ENCODE results near the gene NCOA6. TPM values are rescaled to one million over a fixed set of nuclear protein-coding genes. Genes with fewer than 3 reads are reported as not detected.

Gene NCOA6
- polyA plus RNA-seq, 4 donors = 46.6 to 57.2 (median 50.4) TPM

DNA sequence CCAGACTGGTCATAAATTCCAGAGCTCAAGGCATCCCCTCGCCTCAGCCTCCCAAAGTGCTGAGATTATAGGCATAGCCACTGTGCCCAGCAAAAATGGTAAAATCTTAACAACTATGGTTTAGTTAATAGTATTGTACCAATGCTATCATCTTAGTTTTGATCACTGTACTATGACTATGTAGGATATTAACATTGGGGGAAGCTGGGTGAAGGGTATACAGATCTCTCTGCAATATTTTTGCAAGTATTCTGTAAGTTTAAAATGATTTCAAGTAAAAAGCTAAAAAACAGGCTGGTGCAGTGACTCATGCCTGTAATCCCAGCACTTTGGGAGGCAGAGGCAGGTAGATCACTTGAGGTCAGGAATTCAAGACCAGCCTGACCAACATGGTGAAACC lies 156.4 kb downstream of the NCOA6 start:
- DNase-seq (ENCODE audit: low read depth in 4 of 4, low spot score in 3 of 4) = no peak

Other genes starting within 250 kb of the NCOA6 start
- gene PIGU, start 148.6 kb downstream of the NCOA6 start, polyA plus RNA-seq (ENCODE audit: insufficient read length in 4 of 4) = 10 to 100 TPM; 39.0 to 45.3 (median 44.2) TPM
- 10 to 100 TPM; 12.8 to 14.7 (median 13.6) TPM for gene TP53INP2, start 121.3 kb downstream of the NCOA6 start, polyA plus RNA-seq (ENCODE audit: insufficient read length in 4 of 4)
- gene GGT7, start 47.2 kb upstream of the NCOA6 start, polyA plus RNA-seq (ENCODE audit: insufficient read length in 4 of 4) = 10 to 100 TPM; 18.0 to 25.5 (median 21.1) TPM
- gene ACSS2, start 51.0 kb upstream of the NCOA6 start, polyA plus RNA-seq (ENCODE audit: insufficient read length in 4 of 4) = 10 to 100 TPM; 38.4 to 44.5 (median 40.4) TPM
- 10 to 100 TPM; 55.7 to 60.1 (median 58.0) TPM for gene GSS, start 130.2 kb upstream of the NCOA6 start, polyA plus RNA-seq (ENCODE audit: insufficient read length in 4 of 4)
- gene MYH7B, start 130.2 kb upstream of the NCOA6 start, polyA plus RNA-seq (ENCODE audit: insufficient read length in 4 of 4) = 1 to 10 TPM in 3 of 4 donors, under 1 TPM in 1; 0.79 to 1.9 (median 1.3) TPM